HG03064 (cell line): ENCODE results near the gene SEC16A.
A peak's percentile ranks its signal among the peaks of the same experiment; 100 is the strongest.
"Not testable (repeated sequence)": the region's sequence is repeated elsewhere in the genome, so short reads cannot be mapped to it uniquely, and the experiment has no call there.

Experiments
- ATAC-seq: cut with Tn5 transposase; IDR thresholded peaks from one replicate; pipeline ENCODE4 v1.9.1; 2021; ENCODE audit warnings: low read depth; ENCODE audit not compliant: unreplicated experiment

The SEC16A gene

GRCh38 chr9:136426787-136427186 lies 56.1 kb downstream of the SEC16A start:
- ATAC-seq: no peak

GRCh38 chr9:136425367-136425766 lies 57.5 kb downstream of the SEC16A start:
- not testable (repeated sequence) for ATAC-seq

- no peak for ATAC-seq
Measured at GRCh38 chr9:136424750-136425362, 58.0 kb downstream of the SEC16A start.

- ATAC-seq: no peak
Measured at GRCh38 chr9:136423432-136424146, 59.3 kb downstream of the SEC16A start.

GRCh38 chr9:136422876-136423275 lies 60.0 kb downstream of the SEC16A start:
- ATAC-seq: no peak

GRCh38 chr9:136421791-136422190 lies 61.0 kb downstream of the SEC16A start:
- ATAC-seq: no peak

GRCh38 chr9:136419092-136419420 lies 63.8 kb downstream of the SEC16A start:
- ATAC-seq: no peak

- ATAC-seq: no peak
Measured at GRCh38 chr9:136418182-136419091, 64.4 kb downstream of the SEC16A start.

- ATAC-seq: no peak
Measured at GRCh38 chr9:136416914-136417313, 65.9 kb downstream of the SEC16A start.

GRCh38 chr9:136416427-136416826 lies 66.4 kb downstream of the SEC16A start:
- no peak for ATAC-seq

GRCh38 chr9:136412962-136413361 lies 69.9 kb downstream of the SEC16A start:
- no peak for ATAC-seq

GRCh38 chr9:136411378-136411777 lies 71.5 kb downstream of the SEC16A start:
- no peak for ATAC-seq

- peak; percentile 82 for ATAC-seq
Measured at GRCh38 chr9:136410500-136411287, 72.1 kb downstream of the SEC16A start, which contains the start of the genes ENTR1 and PMPCA. ENTR1 (minus strand) TSS chr9:136410614; CDS start chr9:136410397, 217 bp downstream. PMPCA (plus strand) TSS chr9:136410658; CDS start chr9:136410669, 11 bp downstream.

- ATAC-seq: peak; percentile 5
Measured at GRCh38 chr9:136409557-136410455, 73.0 kb downstream of the SEC16A start.

- no peak for ATAC-seq
Measured at GRCh38 chr9:136407911-136408310, 74.9 kb downstream of the SEC16A start.

GRCh38 chr9:136407061-136407460 lies 75.8 kb downstream of the SEC16A start:
- not testable (repeated sequence) for ATAC-seq

- not testable (repeated sequence) for ATAC-seq
Measured at GRCh38 chr9:136405904-136406303, 76.9 kb downstream of the SEC16A start.

GRCh38 chr9:136405481-136405880 lies 77.4 kb downstream of the SEC16A start:
- ATAC-seq: no peak

GRCh38 chr9:136404801-136405136 lies 78.1 kb downstream of the SEC16A start:
- ATAC-seq: no peak
